Left lung (tissue), 10 donors: ENCODE measurements around the gene CADM1. TPM values are rescaled to one million over a fixed set of nuclear protein-coding genes. Genes with fewer than 3 reads are reported as not detected.

Experiments used
- ATAC-seq: fragments of 200-7000 bp; cut with Tn5 transposase; one replicate; pipeline ENCODE4 v1.9.1; 2020; ENCODE audit warnings: moderate library complexity
- DNase-seq, 4 donors: peaks; one replicate each; pipeline ENCODE4 v3.0.0-alpha.2; 2013 to 2020
- H3K27ac ChIP-seq, 2 donors: fragments of 200-600 bp; sonication (generic) in 1 of 2; one replicate each; pipeline versions ENCODE4 v1.5.0 to v1.8.0; 2020 to 2021
- H3K27me3 ChIP-seq, 2 donors: fragments of 200-600 bp; sonication (generic) in 1 of 2; one replicate each; pipeline versions ENCODE4 v1.5.0 to v1.8.0; 2020 to 2021
- H3K36me3 ChIP-seq, 2 donors: fragments of 200-600 bp; sonication (generic) in 1 of 2; one replicate each; pipeline versions ENCODE4 v1.5.0 to v1.8.0; 2020 to 2021
- H3K4me1 ChIP-seq, 2 donors: fragments of 200-600 bp; one replicate each; pipeline ENCODE4 v1.8.0; 2021
- H3K4me3 ChIP-seq, 2 donors: fragments of 200-600 bp; sonication (generic) in 1 of 2; one replicate each; pipeline versions ENCODE4 v1.5.0 to v1.8.0; 2020 to 2021; ENCODE audit warnings: mild to moderate bottlenecking in 1 of 2
- H3K9me3 ChIP-seq, 2 donors: fragments of 200-600 bp; sonication (generic) in 1 of 2; one replicate each; pipeline versions ENCODE4 v1.5.0 to v1.8.0; 2020 to 2021
- intact Hi-C, 2 donors: fragments of 100-400 bp; cut with DNase I; formaldehyde crosslinking; loops; one replicate each; pipeline versions ENCODE4 v1.11.2 to v1.14.2; 2022
- polyA plus RNA-seq, 6 donors: library from polyadenylated mRNA; unstranded; fragments of 120-200 nt; gene quantifications; one replicate each; pipeline ENCODE4 v1.2.1, GENCODE V29; 2013; ENCODE audit not compliant: insufficient read length in 6 of 6
- total RNA-seq, 2 donors: library from RNA; stranded (reverse); fragmentation: NEBNext Ultra II Directional; extraction: Animal tissue kit (Norgen Biotek cat#: 25700); gene quantifications; one replicate each; pipeline ENCODE4 v1.2.1, GENCODE V29; 2021
- TF ChIP-seq, protein P1 (sequence below), 2 donors: fragments of 200-600 bp; sonication (generic) in 1 of 2; IDR thresholded peaks; one replicate each; pipeline versions ENCODE4 v1.5.0 to v1.8.0; 2021; ENCODE audit warnings: antibody characterized with exemption in 2 of 2
- donor health status: DM: no; HTN: yes; CAD: no.
- donor health status: DM: no; HTN: no; CAD: no.

CADM1 gene
- total and polyA plus RNA-seq, 8 donors, result 105 to 307 (median 156) TPM

DNA sequence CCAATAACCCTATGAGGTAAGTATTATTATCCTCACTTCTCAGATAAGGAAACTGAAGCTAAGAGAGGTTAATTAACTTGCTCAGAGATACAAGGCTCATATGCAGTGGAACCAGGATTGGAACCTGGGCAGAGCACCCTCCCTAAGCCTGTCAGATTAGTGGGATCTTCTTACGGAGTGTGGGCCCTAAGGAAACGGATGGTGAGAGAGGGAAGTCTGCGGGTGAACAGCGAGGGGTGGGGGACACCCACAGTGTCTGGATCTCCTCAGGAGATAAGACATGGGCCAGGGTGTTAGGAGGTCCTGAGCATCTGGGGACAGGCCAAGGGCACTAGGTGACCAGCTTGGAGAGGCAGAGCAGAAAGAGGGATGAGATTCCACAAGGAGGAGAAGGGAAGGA is 376.0 kb downstream of the CADM1 start:
- DNase-seq (no peak), ATAC-seq (no peak)
- intact Hi-C loops, result no loop called here

DNA sequence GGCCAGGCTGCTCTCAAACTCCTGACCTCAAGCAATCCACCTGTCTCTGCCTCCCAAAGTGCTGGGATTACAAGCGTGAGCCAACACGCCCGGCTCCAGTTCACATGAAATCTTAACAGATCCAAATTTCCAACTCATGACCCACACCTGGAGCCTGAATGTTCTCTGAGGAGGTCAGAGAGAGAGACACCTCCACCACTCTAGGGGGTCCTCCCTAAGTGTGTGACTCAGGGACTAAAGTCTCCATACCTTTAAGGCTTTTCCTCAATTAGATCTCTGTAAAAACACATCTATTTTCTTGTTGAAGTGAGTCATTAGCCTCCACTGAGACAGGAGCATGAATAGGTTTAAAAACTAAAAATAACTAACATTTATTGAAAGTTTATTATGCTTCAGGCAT is 376.4 kb downstream of the CADM1 start:
- no peaks in the 10 kb centered on the region for H3K27me3 ChIP-seq
- intact Hi-C loops, result no loop called here
- no peak for DNase-seq
- no peaks in the 10 kb centered on the region for H3K36me3 ChIP-seq
- no peaks in the 10 kb centered on the region for H3K9me3 ChIP-seq
- H3K4me1 ChIP-seq, result no peaks in the 10 kb centered on the region
- ATAC-seq, result no peak
- H3K27ac ChIP-seq, result no peak overlapping the region
- H3K4me3 ChIP-seq, result no peak overlapping the region
- TF ChIP-seq, protein P1, sequence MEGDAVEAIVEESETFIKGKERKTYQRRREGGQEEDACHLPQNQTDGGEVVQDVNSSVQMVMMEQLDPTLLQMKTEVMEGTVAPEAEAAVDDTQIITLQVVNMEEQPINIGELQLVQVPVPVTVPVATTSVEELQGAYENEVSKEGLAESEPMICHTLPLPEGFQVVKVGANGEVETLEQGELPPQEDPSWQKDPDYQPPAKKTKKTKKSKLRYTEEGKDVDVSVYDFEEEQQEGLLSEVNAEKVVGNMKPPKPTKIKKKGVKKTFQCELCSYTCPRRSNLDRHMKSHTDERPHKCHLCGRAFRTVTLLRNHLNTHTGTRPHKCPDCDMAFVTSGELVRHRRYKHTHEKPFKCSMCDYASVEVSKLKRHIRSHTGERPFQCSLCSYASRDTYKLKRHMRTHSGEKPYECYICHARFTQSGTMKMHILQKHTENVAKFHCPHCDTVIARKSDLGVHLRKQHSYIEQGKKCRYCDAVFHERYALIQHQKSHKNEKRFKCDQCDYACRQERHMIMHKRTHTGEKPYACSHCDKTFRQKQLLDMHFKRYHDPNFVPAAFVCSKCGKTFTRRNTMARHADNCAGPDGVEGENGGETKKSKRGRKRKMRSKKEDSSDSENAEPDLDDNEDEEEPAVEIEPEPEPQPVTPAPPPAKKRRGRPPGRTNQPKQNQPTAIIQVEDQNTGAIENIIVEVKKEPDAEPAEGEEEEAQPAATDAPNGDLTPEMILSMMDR (IDR thresholded peaks at IDR 0.05), result no peak

More for the DNA sequence above, 376.0 kb downstream of the CADM1 start:
- Histone ChIP-seq H3K27ac (no peak overlapping the region), H3K9me3 (no peaks in the 10 kb centered on the region), H3K27me3 (no peaks in the 10 kb centered on the region), H3K36me3 (no peaks in the 10 kb centered on the region), H3K4me3 (no peak overlapping the region), H3K4me1 (no peaks in the 10 kb centered on the region)
- TF ChIP-seq, protein P1 (IDR thresholded peaks at IDR 0.05), result no peak

DNA sequence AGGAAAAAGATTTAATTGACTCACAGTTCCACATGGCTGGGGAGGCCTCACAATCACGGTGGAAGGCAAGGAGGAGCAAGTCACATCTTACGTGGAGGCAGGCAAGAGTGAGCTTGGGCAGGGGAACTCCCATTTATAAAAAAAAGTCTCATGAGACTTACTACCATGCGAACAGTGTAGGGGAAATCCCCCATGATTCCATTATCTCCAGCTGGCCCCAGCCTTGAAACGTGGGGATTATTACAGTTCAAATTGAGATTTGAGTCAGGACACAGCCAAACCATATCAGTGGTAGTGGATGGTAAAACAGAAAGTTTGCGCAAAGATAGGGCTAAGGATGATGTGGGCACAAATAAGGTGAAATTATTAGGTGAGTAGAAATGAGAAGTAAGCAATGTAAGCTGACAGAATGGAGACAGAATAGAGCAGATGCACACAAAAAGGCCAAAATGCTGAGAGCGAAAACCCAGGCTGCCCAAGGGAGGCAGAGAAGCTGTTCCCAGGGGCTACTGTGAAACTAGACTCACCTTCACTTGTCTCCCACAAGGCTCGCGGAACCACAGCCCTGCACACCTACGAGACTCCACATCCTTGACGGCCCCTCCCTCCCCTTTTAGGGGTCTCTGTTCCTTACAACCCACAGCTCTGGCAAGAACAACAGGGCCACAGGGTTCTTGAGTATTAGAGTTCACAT is 377.6 kb downstream of the CADM1 start:
- no peak for DNase-seq
- H3K4me1 ChIP-seq, result no peaks in the 10 kb centered on the region
- no peaks in the 10 kb centered on the region for H3K9me3 ChIP-seq
- H3K36me3 ChIP-seq, result no peaks in the 10 kb centered on the region
- no peak for ATAC-seq
- TF ChIP-seq, protein P1 (IDR thresholded peaks at IDR 0.05), result no peak
- H3K4me3 ChIP-seq, result no peak overlapping the region
- intact Hi-C loops, result no loop called here
- no peaks in the 10 kb centered on the region for H3K27me3 ChIP-seq
- H3K27ac ChIP-seq, result no peak overlapping the region

DNA sequence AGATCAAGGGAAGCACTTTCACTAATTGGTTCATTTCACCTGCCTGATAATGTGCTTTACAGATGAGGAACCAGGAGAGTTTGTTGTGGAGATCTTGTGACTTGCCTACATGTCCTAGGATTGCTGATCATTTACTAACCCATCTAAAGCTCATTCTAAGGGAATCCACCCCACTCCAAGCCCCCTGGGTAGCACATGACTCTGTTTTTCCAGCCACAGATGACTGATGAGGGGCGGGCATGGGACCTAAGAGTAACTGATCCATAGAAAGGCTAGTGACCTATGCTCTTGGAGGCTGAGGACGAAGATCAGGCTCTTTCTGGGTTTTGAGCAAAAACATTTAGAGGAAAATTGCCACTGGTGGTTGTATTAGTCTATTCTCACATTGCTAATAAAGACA is 378.1 kb downstream of the CADM1 start:
- no peaks in the 10 kb centered on the region for H3K36me3 ChIP-seq
- DNase-seq (no peak), ATAC-seq (no peak)
- no peaks in the 10 kb centered on the region for H3K27me3 ChIP-seq
- H3K4me1 ChIP-seq, result no peaks in the 10 kb centered on the region
- no peak overlapping the region for H3K27ac ChIP-seq
- no peaks in the 10 kb centered on the region for H3K9me3 ChIP-seq
- TF ChIP-seq, protein P1 (IDR thresholded peaks at IDR 0.05), result no peak
- H3K4me3 ChIP-seq, result no peak overlapping the region
- intact Hi-C loops, result no loop called here

DNA sequence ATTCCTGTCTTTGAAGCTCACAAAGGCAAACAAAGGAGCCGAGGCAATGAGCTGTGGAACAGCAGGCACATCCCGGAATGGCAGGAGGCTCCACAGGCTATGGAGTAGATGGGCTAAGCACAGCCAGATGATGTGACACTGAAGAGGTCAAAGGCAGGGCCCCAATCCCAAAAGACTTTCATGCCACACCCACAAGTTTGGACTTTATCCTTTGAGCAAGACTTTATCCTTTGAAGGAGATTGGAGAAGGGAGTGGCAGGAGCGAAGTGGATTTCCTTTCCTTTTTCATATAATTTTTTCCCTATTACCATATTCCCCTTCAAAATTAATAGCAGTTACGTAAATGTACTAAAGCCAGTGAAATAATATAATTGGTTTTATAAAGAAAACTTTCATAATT is 379.4 kb downstream of the CADM1 start:
- Histone ChIP-seq H3K36me3 (no peaks in the 10 kb centered on the region), H3K4me3 (no peak overlapping the region), H3K27me3 (no peaks in the 10 kb centered on the region), H3K9me3 (no peaks in the 10 kb centered on the region), H3K4me1 (no peaks in the 10 kb centered on the region), H3K27ac (no peak overlapping the region)
- TF ChIP-seq, protein P1 (IDR thresholded peaks at IDR 0.05), result no peak
- ATAC-seq, result no peak
- DNase-seq, result no peak
- intact Hi-C loops, result no loop called here
